ENCODE results near the gene USP15. TPM values are rescaled to one million over a fixed set of nuclear protein-coding genes. Genes with fewer than 3 reads are reported as not detected.

Gene USP15
- total RNA-seq, 3 donors from 2014 or later: 62.5 to 78.3 (median 64.3) TPM

DNA sequence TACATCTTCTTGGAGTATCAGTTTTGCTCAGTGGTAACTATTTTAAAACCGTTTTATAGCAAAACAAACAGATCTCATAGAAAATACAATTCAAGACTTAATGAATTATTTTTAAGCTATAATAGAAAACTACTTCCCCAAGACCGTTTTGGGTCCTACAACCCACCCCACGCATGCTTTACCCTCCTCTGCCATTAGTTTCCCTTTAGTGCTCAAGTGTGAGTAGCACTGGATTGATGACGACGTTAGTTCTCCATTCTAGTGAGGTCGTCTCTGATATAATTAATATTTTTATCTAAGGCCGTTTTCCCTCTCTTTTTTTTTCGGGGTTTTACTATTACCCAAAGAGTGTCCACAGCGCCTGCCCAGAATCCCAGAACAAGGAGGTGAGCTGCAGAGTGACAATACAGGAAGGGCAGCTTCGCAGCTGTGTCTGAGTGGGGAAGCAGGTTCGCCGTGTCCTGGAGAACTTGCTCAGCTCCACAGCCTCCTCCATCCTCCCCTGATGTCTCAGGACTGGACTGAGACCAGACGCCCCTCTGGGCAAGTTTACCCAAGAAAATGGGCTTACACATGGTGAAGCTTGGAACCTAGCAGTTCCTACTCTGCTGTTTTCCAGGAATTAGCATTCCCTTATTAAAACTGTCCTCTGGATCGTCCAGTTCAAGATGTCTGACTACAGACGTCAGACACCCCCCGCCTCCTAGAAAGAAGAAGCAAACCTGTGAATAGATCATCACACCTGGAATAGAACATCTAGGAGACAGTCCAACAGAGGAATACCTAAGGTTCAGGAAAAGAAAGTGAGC is 174.5 kb downstream of the USP15 start:
- DNase-seq (no peak), ATAC-seq (peak; percentile 49)
- intact Hi-C loops (cut with DNase I, micrococcal nuclease): loop anchor here in 1 of 2 donors (10.0 kb wide), 1 partner anchor 360 kb away; no protein-coding TSS in a partner anchor
- Histone ChIP-seq H3K4me1 (ENCODE audit: low read depth) (no peaks in the 10 kb centered on the region), H3K9me3 (no peaks in the 10 kb centered on the region), H3K36me3 (ENCODE audit: low read depth) (no peaks in the 10 kb centered on the region), H3K4me3 (no peak overlapping the region)
- TF ChIP-seq, protein P1, sequence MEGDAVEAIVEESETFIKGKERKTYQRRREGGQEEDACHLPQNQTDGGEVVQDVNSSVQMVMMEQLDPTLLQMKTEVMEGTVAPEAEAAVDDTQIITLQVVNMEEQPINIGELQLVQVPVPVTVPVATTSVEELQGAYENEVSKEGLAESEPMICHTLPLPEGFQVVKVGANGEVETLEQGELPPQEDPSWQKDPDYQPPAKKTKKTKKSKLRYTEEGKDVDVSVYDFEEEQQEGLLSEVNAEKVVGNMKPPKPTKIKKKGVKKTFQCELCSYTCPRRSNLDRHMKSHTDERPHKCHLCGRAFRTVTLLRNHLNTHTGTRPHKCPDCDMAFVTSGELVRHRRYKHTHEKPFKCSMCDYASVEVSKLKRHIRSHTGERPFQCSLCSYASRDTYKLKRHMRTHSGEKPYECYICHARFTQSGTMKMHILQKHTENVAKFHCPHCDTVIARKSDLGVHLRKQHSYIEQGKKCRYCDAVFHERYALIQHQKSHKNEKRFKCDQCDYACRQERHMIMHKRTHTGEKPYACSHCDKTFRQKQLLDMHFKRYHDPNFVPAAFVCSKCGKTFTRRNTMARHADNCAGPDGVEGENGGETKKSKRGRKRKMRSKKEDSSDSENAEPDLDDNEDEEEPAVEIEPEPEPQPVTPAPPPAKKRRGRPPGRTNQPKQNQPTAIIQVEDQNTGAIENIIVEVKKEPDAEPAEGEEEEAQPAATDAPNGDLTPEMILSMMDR (IDR thresholded peaks at IDR 0.05): no peak

DNA sequence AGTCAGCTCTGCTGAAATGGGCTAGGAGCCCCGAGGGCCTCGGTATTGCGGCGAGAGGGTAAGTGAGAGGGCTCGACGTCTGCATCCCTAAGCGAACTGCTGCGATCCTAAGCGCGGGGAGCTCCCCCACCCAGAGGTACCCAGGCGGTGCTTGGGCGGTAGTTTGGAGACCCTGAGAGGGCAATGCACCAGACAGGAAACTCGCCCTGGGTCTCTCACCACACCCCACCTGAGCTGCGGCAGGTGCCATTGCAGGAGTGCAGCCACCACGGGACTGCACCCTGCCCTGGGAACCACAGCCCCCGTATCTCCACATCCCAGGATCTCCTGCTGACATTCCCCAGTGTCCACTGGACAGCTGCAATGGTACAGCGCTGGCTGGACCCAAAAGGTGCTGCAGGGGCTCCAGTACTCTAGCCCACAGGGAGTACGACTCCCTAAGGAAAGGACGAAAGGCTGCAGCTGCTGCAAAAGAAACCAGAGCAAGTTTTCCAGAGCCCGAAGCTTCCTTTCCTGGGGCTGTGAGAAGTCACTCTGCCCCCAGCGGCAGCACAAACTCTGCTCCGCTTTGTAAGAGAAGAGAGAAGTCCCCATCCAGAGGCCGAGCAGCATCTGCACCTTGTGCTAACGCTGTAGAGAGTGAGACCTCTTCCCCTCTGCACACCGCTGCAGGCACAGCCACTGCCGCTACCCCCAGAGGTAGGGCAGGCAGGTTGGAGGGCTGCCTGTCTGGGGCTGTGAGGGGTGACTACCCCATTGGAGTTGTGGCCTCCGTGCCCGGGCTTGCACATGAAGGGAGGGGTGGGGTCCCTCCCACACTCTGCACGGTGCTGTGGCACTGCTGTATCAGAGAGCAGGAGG is 175.3 kb downstream of the USP15 start:
- no peaks in the 10 kb centered on the region for H3K9me3 ChIP-seq
- no peaks in the 10 kb centered on the region for H3K36me3 ChIP-seq (ENCODE audit: low read depth)
- peak; percentile 86 for ATAC-seq
- peak; percentile 51 to 62 (median 61) for DNase-seq
- TF ChIP-seq, protein P1 (IDR thresholded peaks at IDR 0.05): no peak
- H3K4me1 ChIP-seq (ENCODE audit: low read depth): no peaks in the 10 kb centered on the region
- H3K4me3 ChIP-seq: no peak overlapping the region
- intact Hi-C loops (cut with DNase I, micrococcal nuclease): loop anchor here in 1 of 2 donors (10.0 kb wide), 1 partner anchor 359 kb away; no protein-coding TSS in a partner anchor

DNA sequence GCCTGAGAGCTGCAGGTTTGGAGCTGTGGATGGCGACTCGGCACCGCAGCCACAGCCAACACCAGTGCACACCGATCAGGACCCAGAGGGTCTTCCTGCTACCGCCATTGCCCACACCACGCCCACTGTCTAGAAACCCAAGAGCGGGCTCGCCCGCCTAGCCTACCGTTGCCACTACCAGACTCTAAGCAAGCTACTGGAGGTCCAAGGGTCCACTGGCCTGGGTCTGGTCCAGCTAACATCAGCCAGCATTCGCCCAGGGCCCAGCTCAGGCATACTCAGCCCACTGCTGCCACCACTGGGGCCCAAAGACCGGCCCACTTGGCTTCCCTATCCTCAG is 175.9 kb downstream of the USP15 start:
- DNase-seq (no peak), ATAC-seq (no peak)
- Histone ChIP-seq H3K9me3 (peaks cover 6% of the 10 kb centered on the region), H3K4me3 (no peak overlapping the region), H3K4me1 (ENCODE audit: low read depth) (no peaks in the 10 kb centered on the region), H3K36me3 (ENCODE audit: low read depth) (no peaks in the 10 kb centered on the region)
- TF ChIP-seq, protein P1 (IDR thresholded peaks at IDR 0.05): no peak
- intact Hi-C loops (cut with DNase I, micrococcal nuclease): loop anchor here in 1 of 2 donors (10.0 kb wide), 1 partner anchor 359 kb away; no protein-coding TSS in a partner anchor

DNA sequence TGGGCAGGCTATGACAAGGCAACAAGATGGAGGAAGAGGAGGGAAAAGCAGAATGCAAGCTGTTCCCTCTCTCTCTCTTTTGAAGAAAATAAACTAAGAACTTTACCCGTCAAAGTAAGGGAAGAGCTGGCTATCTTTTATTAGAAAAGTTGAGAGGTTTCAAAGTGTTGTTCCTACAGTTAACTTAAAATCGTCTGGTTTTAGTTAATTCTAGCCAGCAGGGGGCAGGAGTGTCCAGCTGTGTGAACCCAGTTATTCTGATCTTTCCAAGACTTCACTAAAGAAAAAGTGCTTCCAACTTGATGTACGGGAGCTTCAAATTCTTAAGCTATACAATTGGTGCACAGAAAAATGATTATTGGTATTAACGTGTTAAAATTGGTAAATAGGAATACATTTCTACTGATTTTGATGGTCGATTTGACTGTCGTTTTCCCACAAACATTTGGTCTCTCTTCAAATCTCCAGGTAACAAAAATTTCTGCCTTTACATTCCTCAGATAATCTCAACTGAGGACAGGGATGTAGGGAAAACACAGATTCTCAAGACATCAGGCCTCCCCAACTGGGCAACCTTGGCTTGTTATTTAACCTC is 178.0 kb downstream of the USP15 start:
- H3K36me3 ChIP-seq (ENCODE audit: low read depth): no peaks in the 10 kb centered on the region
- H3K4me1 ChIP-seq (ENCODE audit: low read depth): no peaks in the 10 kb centered on the region
- ATAC-seq (peak; percentile 71), DNase-seq (peak in 1 of 3 donors; percentile 88)
- TF ChIP-seq, protein P1 (IDR thresholded peaks at IDR 0.05): no peak
- no peak overlapping the region for H3K4me3 ChIP-seq
- peaks cover 13% of the 10 kb centered on the region for H3K9me3 ChIP-seq
- intact Hi-C loops (cut with DNase I, micrococcal nuclease): loop anchor here in 1 of 2 donors (10.0 kb wide), 1 partner anchor 357 kb away; no protein-coding TSS in a partner anchor

DNA sequence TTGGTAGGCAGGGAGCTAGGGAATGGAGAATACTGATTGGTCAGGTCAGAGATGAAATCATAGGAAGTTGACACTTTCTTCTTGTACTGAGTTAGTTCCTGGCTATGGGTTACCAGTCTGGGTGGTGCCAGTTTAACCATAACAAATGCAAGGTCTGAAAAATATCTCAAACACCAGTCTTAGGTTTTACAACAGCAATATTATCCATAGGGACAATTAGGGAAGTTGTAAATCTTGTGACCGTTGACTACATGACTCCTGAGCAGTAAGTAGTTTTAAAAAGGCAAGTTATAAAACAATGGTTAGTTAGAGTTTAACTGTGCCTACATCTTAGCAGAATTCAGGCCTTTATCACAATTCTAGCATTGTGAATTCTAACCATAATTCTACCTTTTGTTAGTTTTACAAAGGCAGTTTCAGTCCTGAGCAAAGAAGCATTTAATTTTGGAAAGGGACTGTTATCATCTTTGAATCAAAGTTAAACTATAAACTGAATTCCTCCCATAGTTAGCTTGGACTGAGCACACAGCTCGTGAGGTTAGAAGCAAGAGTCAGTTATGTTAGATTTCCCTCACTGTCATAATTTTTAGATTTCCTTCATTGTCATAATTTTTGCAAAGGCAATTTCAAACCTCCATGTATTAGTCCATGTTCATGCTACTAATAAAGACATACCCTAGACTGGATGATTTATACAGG is 186.7 kb downstream of the USP15 start:
- H3K4me3 ChIP-seq: no peak overlapping the region
- peaks cover 3% of the 10 kb centered on the region for H3K4me1 ChIP-seq (ENCODE audit: low read depth)
- intact Hi-C loops (cut with DNase I, micrococcal nuclease): loop anchor here in 1 of 2 donors (10.0 kb wide), 1 partner anchor 348 kb away; no protein-coding TSS in a partner anchor
- TF ChIP-seq, protein P1 (IDR thresholded peaks at IDR 0.05): no peak
- no peak for DNase-seq
- peaks cover 11% of the 10 kb centered on the region for H3K9me3 ChIP-seq
- ATAC-seq: peak; percentile 97
- no peaks in the 10 kb centered on the region for H3K36me3 ChIP-seq (ENCODE audit: low read depth)

Measured in mucosa of descending colon (tissue), 3 donors.